ENCODE results near the gene NCKAP1. TPM values are rescaled to one million over a fixed set of nuclear protein-coding genes. Genes with fewer than 3 reads are reported as not detected.
A peak's percentile ranks its signal among the peaks of the same experiment; 100 is the strongest.

The NCKAP1 gene
- total RNA-seq, 1 experiment from 2014 or later = 162 TPM

GRCh38 chr2:183033951-183034350 is 4.3 kb downstream of the NCKAP1 start:
- H3K27ac Mint-ChIP-seq (ENCODE audit: unreplicated experiment) = no peak overlapping the region
- intact Hi-C loops (cut with micrococcal nuclease; ENCODE audit: unreplicated experiment) = no loop called here
- H3K36me3 ChIP-seq (ENCODE audit: control insufficient read depth, insufficient read depth, low read length) = no peaks in the 10 kb centered on the region
- H3K4me3 ChIP-seq (ENCODE audit: low read depth, low read length) = no peak overlapping the region
- no peak for DNase-seq
- no peaks in the 10 kb centered on the region for H3K9me3 ChIP-seq
- H3K4me1 ChIP-seq = peaks cover 23% of the 10 kb centered on the region
- peaks cover 22% of the 10 kb centered on the region for H3K36me3 Mint-ChIP-seq (ENCODE audit: insufficient read depth, unreplicated experiment)
- ChIA-PET POLR2A (no interaction called here), CTCF (no interaction called here)
- H3K4me3 Mint-ChIP-seq (ENCODE audit: unreplicated experiment) = peak overlapping the region; percentile 13
- no TSS peak for BruUV-seq (replicated peaks)
- TF ChIP-seq, protein P1, sequence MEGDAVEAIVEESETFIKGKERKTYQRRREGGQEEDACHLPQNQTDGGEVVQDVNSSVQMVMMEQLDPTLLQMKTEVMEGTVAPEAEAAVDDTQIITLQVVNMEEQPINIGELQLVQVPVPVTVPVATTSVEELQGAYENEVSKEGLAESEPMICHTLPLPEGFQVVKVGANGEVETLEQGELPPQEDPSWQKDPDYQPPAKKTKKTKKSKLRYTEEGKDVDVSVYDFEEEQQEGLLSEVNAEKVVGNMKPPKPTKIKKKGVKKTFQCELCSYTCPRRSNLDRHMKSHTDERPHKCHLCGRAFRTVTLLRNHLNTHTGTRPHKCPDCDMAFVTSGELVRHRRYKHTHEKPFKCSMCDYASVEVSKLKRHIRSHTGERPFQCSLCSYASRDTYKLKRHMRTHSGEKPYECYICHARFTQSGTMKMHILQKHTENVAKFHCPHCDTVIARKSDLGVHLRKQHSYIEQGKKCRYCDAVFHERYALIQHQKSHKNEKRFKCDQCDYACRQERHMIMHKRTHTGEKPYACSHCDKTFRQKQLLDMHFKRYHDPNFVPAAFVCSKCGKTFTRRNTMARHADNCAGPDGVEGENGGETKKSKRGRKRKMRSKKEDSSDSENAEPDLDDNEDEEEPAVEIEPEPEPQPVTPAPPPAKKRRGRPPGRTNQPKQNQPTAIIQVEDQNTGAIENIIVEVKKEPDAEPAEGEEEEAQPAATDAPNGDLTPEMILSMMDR (IDR thresholded peaks at IDR 0.05; ENCODE audit: insufficient read depth in 1 of 2, low read depth in 1 of 2, low read length in 1 of 2, severe bottlenecking in 1 of 2, unreplicated experiment in 1 of 2) = no peak
- no peaks in the 10 kb centered on the region for H3K27me3 Mint-ChIP-seq (ENCODE audit: insufficient read depth, unreplicated experiment)
- no peaks in the 10 kb centered on the region for H3K27me3 ChIP-seq (replicated peaks; ENCODE audit: control insufficient read depth, insufficient read depth, low read length)
- H3K9me3 Mint-ChIP-seq (ENCODE audit: unreplicated experiment) = no peaks in the 10 kb centered on the region
- peaks cover 37% of the 10 kb centered on the region for H3K4me1 Mint-ChIP-seq (ENCODE audit: low read depth, unreplicated experiment)

GRCh38 chr2:183031911-183032794 is 6.1 kb downstream of the NCKAP1 start:
- Mint-ChIP-seq H3K27me3 (ENCODE audit: insufficient read depth, unreplicated experiment) (no peaks in the 10 kb centered on the region), H3K4me1 (ENCODE audit: low read depth, unreplicated experiment) (peaks cover 38% of the 10 kb centered on the region), H3K36me3 (ENCODE audit: insufficient read depth, unreplicated experiment) (peaks cover 10% of the 10 kb centered on the region), H3K9me3 (ENCODE audit: unreplicated experiment) (no peaks in the 10 kb centered on the region), H3K27ac (ENCODE audit: unreplicated experiment) (peak overlapping the region; percentile 60), H3K4me3 (ENCODE audit: unreplicated experiment) (no peak overlapping the region)
- TF ChIP-seq, protein P1 (IDR thresholded peaks at IDR 0.05; ENCODE audit: insufficient read depth in 1 of 2, low read depth in 1 of 2, low read length in 1 of 2, severe bottlenecking in 1 of 2, unreplicated experiment in 1 of 2) = no peak
- Histone ChIP-seq H3K27me3 (replicated peaks; ENCODE audit: control insufficient read depth, insufficient read depth, low read length) (no peaks in the 10 kb centered on the region), H3K4me1 (peaks cover 24% of the 10 kb centered on the region), H3K4me3 (ENCODE audit: low read depth, low read length) (no peak overlapping the region), H3K9me3 (no peaks in the 10 kb centered on the region), H3K36me3 (ENCODE audit: control insufficient read depth, insufficient read depth, low read length) (no peaks in the 10 kb centered on the region)
- no peak for DNase-seq
- BruUV-seq (replicated peaks) = no TSS peak
- CTCF ChIA-PET = no interaction called here
- intact Hi-C loops (cut with micrococcal nuclease; ENCODE audit: unreplicated experiment) = no loop called here
- POLR2A ChIA-PET = interaction anchor here (0.6 kb wide), 1 partner anchor 23 kb away, joined by 4 read pairs; no protein-coding TSS in a partner anchor

DNA sequence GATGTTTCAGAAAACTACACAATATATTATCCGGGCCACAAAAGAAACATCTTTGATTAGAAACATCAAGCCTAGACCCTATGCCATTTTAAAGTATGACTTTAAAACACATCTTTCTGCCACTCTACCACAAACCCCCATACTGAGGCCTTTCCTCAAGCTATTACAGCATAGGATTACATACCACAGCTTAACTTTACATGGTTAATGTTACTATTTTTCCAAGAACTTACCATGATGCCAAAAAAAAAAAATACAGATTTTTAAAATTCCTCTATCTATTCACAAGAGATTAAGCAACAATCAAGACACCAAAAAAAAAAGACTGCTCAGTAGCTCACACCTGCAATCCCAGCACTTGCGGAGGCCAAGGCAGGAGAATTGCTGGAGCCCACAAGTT is 9.0 kb downstream of the NCKAP1 start:
- H3K36me3 Mint-ChIP-seq (ENCODE audit: insufficient read depth, unreplicated experiment) = peaks cover 6% of the 10 kb centered on the region
- no peak overlapping the region for H3K27ac Mint-ChIP-seq (ENCODE audit: unreplicated experiment)
- Histone ChIP-seq H3K9me3 (no peaks in the 10 kb centered on the region), H3K4me3 (ENCODE audit: low read depth, low read length) (no peak overlapping the region), H3K27me3 (replicated peaks; ENCODE audit: control insufficient read depth, insufficient read depth, low read length) (no peaks in the 10 kb centered on the region), H3K4me1 (peaks cover 18% of the 10 kb centered on the region), H3K36me3 (ENCODE audit: control insufficient read depth, insufficient read depth, low read length) (no peaks in the 10 kb centered on the region)
- POLR2A ChIA-PET = interaction anchor here (0.6 kb wide), 1 partner anchor 8 kb away, joined by 10 read pairs; no protein-coding TSS in a partner anchor
- H3K9me3 Mint-ChIP-seq (ENCODE audit: unreplicated experiment) = no peaks in the 10 kb centered on the region
- TF ChIP-seq, protein P1 (IDR thresholded peaks at IDR 0.05; ENCODE audit: insufficient read depth in 1 of 2, low read depth in 1 of 2, low read length in 1 of 2, severe bottlenecking in 1 of 2, unreplicated experiment in 1 of 2) = no peak
- no TSS peak for BruUV-seq (replicated peaks)
- intact Hi-C loops (cut with micrococcal nuclease; ENCODE audit: unreplicated experiment) = no loop called here
- CTCF ChIA-PET = no interaction called here
- H3K4me1 Mint-ChIP-seq (ENCODE audit: low read depth, unreplicated experiment) = peaks cover 28% of the 10 kb centered on the region
- no peaks in the 10 kb centered on the region for H3K27me3 Mint-ChIP-seq (ENCODE audit: insufficient read depth, unreplicated experiment)
- DNase-seq = no peak
- H3K4me3 Mint-ChIP-seq (ENCODE audit: unreplicated experiment) = no peak overlapping the region

Data from Caco-2 (cell line).